HG03575 (cell line): Measurements from ENCODE around the gene FAM187B.
"Not testable (repeated sequence)": the region's sequence is repeated elsewhere in the genome, so short reads cannot be mapped to it uniquely, and the experiment has no call there.

Source experiments
- ATAC-seq: cut with Tn5 transposase; IDR thresholded peaks from one replicate; pipeline ENCODE4 v1.9.1; 2021; ENCODE audit not compliant: unreplicated experiment, insufficient number of reproducible peaks, low FRiP score; ENCODE audit errors: extremely low read depth

The FAM187B gene

GRCh38 chr19:35241417-35241816 is 12.9 kb upstream of the FAM187B start:
- no peak for ATAC-seq

DNA sequence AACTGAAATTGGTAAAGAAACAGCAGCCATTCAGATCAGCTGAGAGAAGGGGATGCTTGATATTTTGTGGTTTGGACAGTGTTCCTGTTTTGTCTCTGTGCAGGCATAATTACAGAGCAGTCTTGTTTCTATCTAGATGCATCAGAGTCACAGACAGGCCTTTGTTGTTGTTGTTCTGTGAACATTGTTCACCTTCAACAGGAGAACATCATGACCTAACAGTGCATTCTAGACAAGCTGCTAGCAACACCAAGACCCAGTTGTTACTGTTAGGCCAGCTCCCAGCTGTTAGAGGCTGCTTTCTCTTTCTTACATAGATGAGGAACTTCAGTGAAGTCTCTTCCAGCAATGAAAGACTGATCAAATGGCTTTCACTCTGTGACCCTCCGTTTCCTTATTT is 11.8 kb upstream of the FAM187B start:
- no peak for ATAC-seq

GRCh38 chr19:35239597-35239996 is 11.1 kb upstream of the FAM187B start:
- not testable (repeated sequence) for ATAC-seq

DNA sequence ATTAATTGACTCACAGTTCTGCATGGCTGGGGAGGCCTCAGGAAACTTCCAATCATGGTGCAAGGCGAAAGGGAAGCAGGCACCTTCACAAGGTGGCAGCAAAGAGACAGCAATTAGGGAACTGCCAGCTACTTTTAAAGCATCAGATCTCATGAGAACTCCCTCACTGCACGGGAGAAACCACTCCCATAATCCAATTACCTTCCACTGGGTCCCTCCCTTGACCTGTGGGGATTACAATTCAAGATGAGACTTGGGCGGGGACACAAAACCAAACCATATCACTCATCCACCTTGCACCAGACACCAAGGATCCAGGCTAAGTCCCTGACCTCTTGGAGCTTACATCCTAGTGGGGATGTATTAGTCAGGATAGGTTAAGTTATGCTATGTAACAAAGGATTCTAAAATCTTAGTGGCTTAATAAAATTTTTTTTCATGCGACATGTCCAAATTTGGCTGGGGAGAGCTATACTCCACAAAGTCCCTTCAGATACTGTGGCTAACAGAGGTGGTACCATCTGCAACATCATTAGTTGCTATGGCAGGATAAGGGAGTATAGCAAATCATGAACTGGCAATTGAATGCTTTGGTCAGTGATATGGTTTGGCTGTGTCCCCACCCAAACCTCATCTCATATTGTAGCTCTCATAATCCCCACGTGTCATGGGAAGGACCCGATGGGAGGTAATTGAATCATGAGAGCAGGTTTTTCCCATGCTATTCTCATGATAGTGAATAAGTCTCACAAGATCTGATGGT is 8.3 kb upstream of the FAM187B start:
- no peak for ATAC-seq

DNA sequence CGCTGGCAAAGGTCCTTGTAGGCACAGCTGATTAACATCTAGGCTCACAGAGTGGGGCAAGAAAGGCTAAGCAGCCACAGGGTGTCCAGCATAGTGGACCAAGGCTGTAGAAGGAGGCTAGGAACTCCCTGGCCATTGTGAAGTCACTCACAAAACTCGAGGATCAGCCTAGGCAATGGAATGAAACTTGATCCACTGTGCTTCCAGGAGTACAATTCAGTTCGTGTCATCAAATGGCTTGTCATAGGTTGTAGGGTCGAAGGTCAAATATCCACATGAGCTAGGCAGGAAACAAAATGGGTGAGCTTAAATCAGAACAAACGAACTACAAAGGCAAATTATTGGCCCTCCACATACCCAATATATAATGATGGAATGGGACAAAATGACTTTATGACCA is 4.4 kb upstream of the FAM187B start:
- no peak for ATAC-seq

GRCh38 chr19:35231956-35232645 is 3.6 kb upstream of the FAM187B start:
- no peak for ATAC-seq

DNA sequence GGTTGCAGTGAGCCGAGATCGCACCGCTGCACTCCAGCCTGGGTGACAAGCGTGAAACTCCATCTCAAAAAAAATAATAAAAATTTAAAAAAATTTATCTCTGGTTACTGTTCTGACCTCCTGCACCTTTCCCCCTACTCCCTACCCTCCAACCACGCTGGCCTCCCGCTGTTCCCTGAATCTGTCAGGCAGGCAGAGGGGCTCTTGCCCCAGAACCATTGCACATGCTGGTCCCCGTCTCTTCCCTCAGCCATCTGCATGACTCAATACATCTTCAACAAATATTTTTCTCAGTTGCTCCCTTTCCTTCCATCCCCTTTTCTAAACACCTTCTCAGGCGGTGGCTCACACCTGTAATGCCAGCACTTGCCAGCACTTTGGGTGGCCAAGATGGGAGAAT is 1.1 kb upstream of the FAM187B start:
- no peak for ATAC-seq

DNA sequence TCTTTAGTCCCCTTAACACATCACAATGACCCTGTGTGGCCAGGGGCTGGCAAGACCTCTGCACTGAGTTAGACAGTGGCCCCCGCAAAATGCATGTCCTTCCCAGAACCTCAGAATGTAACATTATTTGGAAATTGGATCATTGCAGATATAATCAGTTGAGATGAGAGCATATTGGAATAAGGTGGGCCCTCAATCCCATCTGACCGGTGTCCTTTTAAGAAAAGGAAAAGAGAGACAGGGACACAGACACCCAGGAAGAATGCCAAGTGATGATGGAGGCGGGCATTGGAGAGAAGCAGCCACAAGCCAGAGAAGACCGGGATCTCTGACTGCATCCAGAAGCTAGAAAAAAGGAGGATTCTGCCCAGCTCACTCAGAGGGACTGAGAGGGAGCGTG is 1.8 kb downstream of the FAM187B start:
- ATAC-seq: no peak

- no peak for ATAC-seq
Observed at GRCh38 chr19:35225951-35226350, 2.6 kb downstream of the FAM187B start.

- ATAC-seq: no peak
Observed at GRCh38 chr19:35224681-35225571, 3.6 kb downstream of the FAM187B start.

GRCh38 chr19:35223862-35224505 is 4.6 kb downstream of the FAM187B start:
- no peak for ATAC-seq

GRCh38 chr19:35223084-35223790 is 5.3 kb downstream of the FAM187B start:
- no peak for ATAC-seq

DNA sequence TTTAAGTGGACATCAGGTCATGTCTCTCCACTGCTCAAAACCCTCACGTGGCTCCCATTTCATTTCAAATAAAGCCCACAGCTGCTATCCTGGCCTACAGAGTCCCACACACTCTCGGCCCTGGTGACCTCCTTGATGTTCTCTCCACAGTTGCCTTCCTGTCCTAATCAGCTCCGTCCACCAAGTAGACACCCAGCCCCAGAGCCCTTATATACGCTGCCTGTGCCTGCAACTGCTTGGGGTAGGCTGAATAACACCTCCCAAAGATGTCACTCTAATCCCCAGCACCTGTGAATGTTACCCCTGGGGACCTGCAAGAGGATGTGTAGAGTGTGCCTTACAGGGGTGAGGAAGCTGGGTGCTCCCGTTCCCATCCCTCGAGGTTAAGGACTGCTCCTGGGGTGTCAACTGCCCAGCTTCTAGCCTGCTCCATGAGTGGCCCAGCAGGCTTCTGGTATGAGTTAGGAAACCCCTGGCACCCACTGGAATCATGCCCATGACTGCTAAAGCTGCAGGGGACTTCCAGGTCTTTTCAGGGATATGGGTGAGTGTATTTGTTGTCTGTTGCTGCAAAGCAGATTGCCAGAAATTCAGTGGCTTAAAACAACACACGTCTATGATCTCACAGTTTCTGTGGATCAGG is 6.0 kb downstream of the FAM187B start:
- ATAC-seq: no peak

DNA sequence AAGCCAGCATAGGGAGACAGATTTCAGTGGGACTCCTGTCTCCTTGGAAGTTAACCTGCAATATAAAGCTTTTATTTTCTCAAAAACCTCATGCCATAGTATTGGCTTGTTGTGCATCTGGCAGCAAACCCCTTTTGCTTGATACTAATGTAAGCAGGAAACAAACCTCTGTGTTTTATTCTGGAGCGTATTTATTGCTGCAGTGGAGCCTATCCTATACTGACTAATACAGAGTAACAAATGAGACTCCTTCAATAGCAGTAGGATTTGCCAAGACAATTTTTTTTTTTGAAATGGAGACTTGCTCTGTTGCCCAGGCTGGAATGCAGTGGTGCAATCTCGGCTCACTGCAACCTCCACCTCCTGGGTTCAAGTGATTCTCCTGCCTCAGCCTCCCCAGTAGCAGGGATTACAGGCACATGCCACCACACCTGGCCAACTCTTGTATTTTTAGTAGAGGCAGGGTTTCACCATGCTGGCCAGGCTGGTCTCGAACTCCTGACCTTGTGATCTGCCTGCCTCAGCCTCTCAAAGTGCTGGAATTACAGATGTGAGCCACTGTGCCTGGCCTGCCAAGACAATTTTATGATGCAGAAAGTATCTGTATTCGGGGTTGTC is 7.5 kb downstream of the FAM187B start:
- ATAC-seq: not testable (repeated sequence)

- no peak for ATAC-seq
Observed at GRCh38 chr19:35220315-35220921, 8.1 kb downstream of the FAM187B start.

- ATAC-seq: no peak
Observed at GRCh38 chr19:35219008-35219407, 9.5 kb downstream of the FAM187B start.

GRCh38 chr19:35217649-35217990 is 10.9 kb downstream of the FAM187B start:
- no peak for ATAC-seq
